NCI-H2029 (cell line): ENCODE data around the gene EOGT.

Source experiments
- DNase-seq: peaks from one replicate; lab custom pipeline; 2025; lab: John Stamatoyannopoulos, UW

Gene EOGT

GRCh38 chr3:68957895-68958294, 55.6 kb downstream of the EOGT start:
- DNase-seq: no peak

- no peak for DNase-seq
Measured at GRCh38 chr3:68953816-68954444, 59.6 kb downstream of the EOGT start.

- no peak for DNase-seq
Measured at GRCh38 chr3:68945225-68945624, 68.3 kb downstream of the EOGT start.

GRCh38 chr3:68943753-68944500, 69.6 kb downstream of the EOGT start:
- DNase-seq: no peak

- no peak for DNase-seq
Measured at GRCh38 chr3:68941055-68941454, 72.4 kb downstream of the EOGT start.

- DNase-seq: no peak
Measured at GRCh38 chr3:68936856-68937255, 76.6 kb downstream of the EOGT start.

GRCh38 chr3:68935778-68936177, 77.7 kb downstream of the EOGT start:
- DNase-seq: no peak

GRCh38 chr3:68931406-68932149, 81.9 kb downstream of the EOGT start:
- DNase-seq: no peak
